Measurements from ENCODE around the gene TGFB1I1.

- TF ChIP-seq CTCF (conservative IDR thresholded peaks at IDR 0.05; ENCODE audit: low read depth in 2 of 2) (peak; percentile 61 to 73), EZH2phosphoT487 (IDR thresholded peaks at IDR 0.05; ENCODE audit: unreplicated experiment) (no peak), EZH2 (IDR thresholded peaks at IDR 0.05; ENCODE audit: low read depth, unreplicated experiment) (no peak), NANOG (IDR thresholded peaks at IDR 0.05; ENCODE audit: borderline replicate concordance) (no peak), POLR2AphosphoS5 (IDR thresholded peaks at IDR 0.05; ENCODE audit: low read depth) (no peak), REST (IDR thresholded peaks at IDR 0.05; ENCODE audit: unreplicated experiment) (no peak)
Observed at GRCh38 chr16:31460582-31461002, 11.4 kb upstream of the TGFB1I1 start.

All from GM23338 (cell line).